A549 (cell line): ENCODE data around the gene MRPS18A. TPM values are rescaled to one million over a fixed set of nuclear protein-coding genes. Genes with fewer than 3 reads are reported as not detected.

Experiments used
- ATAC-seq, 2 experiments: fragments of 200-7000 bp in 1 of 2; fragments of >200 bp in 1 of 2; cut with Nextera tagmentation in 1 of 2; cut with Tn5 transposase in 1 of 2; 3 replicates each; pipeline versions ENCODE4 v1.8.0 to v1.9.1; 2018 to 2020; ENCODE audit warnings: mild to moderate bottlenecking in 1 of 2, moderate library complexity in 1 of 2
- CTCF ChIA-PET: fragments of 300-600 bp; sonication (Branson Sonifier 250); formaldehyde crosslinking; extraction: SDS; loops from one replicate; lab custom pipeline; 2021; ENCODE audit warnings: antibody characterized with exemption, inconsistent platforms; lab: Yijun Ruan, JAX
- POLR2A ChIA-PET: fragments of 350-600 bp; formaldehyde crosslinking; extraction: SDS; loops from one replicate; lab custom pipeline; 2021; ENCODE audit warnings: antibody characterized with exemption, inconsistent platforms; lab: Yijun Ruan, JAX
- DNase-seq, 2 experiments: peaks; one replicate each; pipeline versions ENCODE4 v3.0.0 to v3.0.0-alpha.2; 2011 to 2016; ENCODE audit warnings: low read depth in 1 of 2, low spot score in 1 of 2
- FAIRE-seq: peaks from 2 replicates; lab custom pipeline; 2011; peaks lifted over from hg19 to GRCh38; lab: Jason Lieb, UNC
- H3K27ac ChIP-seq, 2 experiments: fragments of >200 bp; sonication (Bioruptor Twin); formaldehyde crosslinking; 3 replicates each; pipeline ENCODE4 v1.5.1; 2016 to 2017
- H3K4me1 ChIP-seq: fragments of >200 bp; sonication (Bioruptor Twin); formaldehyde crosslinking; 3 replicates; pipeline ENCODE4 v1.6.1; 2016
- H3K4me2 ChIP-seq: fragments of >200 bp; sonication (Bioruptor Twin); formaldehyde crosslinking; 3 replicates; pipeline ENCODE4 v1.6.1; 2016
- H3K4me3 ChIP-seq: fragments of >200 bp; sonication (Bioruptor Twin); formaldehyde crosslinking; 3 replicates; pipeline ENCODE4 v1.5.1; 2016
- H3K9me3 ChIP-seq: fragments of >200 bp; sonication (Bioruptor Twin); formaldehyde crosslinking; 3 replicates; pipeline ENCODE4 v1.6.1; 2016
- ATOH8 ChIP-seq: fragments of 250-450 bp; sonication (Bioruptor Pico); IDR thresholded peaks from 2 replicates; pipeline ENCODE4 v1.5.0; 2020; ENCODE audit warnings: low read depth, mild to moderate bottlenecking, moderate library complexity
- BCL3 ChIP-seq: fragments of >200 bp; sonication (Bioruptor Twin); formaldehyde crosslinking; IDR thresholded peaks from 3 replicates; pipeline ENCODE4 v1.6.1; 2016
- CBX2 ChIP-seq: fragments of 200-600 bp; sonication (generic); IDR thresholded peaks from 2 replicates; pipeline ENCODE4 v1.6.1; 2016; ENCODE audit warnings: low read depth, mild to moderate bottlenecking, borderline replicate concordance
- CBX8 ChIP-seq: fragments of 200-600 bp; sonication (generic); IDR thresholded peaks from 2 replicates; pipeline ENCODE4 v1.6.1; 2016
- EHF ChIP-seq: fragments of 250-450 bp; sonication (Bioruptor Pico); IDR thresholded peaks from 2 replicates; pipeline ENCODE4 v1.5.0; 2020; ENCODE audit warnings: mild to moderate bottlenecking
- ELK1 ChIP-seq: fragments of 150-350 bp; IDR thresholded peaks from 2 replicates; pipeline ENCODE4 v1.6.1; 2014; ENCODE audit warnings: low read depth, mild to moderate bottlenecking, low read length
- ESRRA ChIP-seq: fragments of 150-350 bp; IDR thresholded peaks from 2 replicates; pipeline ENCODE4 v1.6.1; 2014; ENCODE audit warnings: mild to moderate bottlenecking, low read length, borderline replicate concordance
- FOSB ChIP-seq: fragments of 250-450 bp; sonication (Bioruptor Pico); IDR thresholded peaks from 2 replicates; pipeline ENCODE4 v1.5.0; 2020; ENCODE audit warnings: mild to moderate bottlenecking, moderate library complexity
- FOSL2 ChIP-seq, 2 experiments: fragments of 450-650 bp in 1 of 2; fragments of >200 bp in 1 of 2; sonication (Bioruptor Twin) in 1 of 2; formaldehyde crosslinking; IDR thresholded peaks; 2 replicates each; pipeline versions ENCODE4 v1.5.0 to v1.6.1; 2016 to 2020; ENCODE audit warnings: mild to moderate bottlenecking in 1 of 2, moderate library complexity in 1 of 2
- FOXS1 ChIP-seq: fragments of 250-450 bp; sonication (Bioruptor Pico); IDR thresholded peaks from 2 replicates; pipeline ENCODE4 v1.5.0; 2020; ENCODE audit warnings: mild to moderate bottlenecking, moderate library complexity
- GATA3 ChIP-seq: IDR thresholded peaks from 2 replicates; pipeline ENCODE4 v1.6.1; 2012; ENCODE audit warnings: borderline replicate concordance
- HDAC2 ChIP-seq: fragments of 200-600 bp; sonication (generic); IDR thresholded peaks from 2 replicates; pipeline ENCODE4 v1.6.1; 2016
- HES2 ChIP-seq: fragments of >200 bp; sonication (Bioruptor Twin); formaldehyde crosslinking; IDR thresholded peaks from 2 replicates; pipeline ENCODE4 v1.6.1; 2016
- HMGXB4 ChIP-seq: fragments of 250-450 bp; sonication (Bioruptor Pico); IDR thresholded peaks from 2 replicates; pipeline ENCODE4 v1.5.0; 2021; ENCODE audit warnings: mild to moderate bottlenecking, moderate library complexity, borderline replicate concordance
- HOXB13 ChIP-seq: fragments of 250-450 bp; sonication (Bioruptor Pico); IDR thresholded peaks from 2 replicates; pipeline ENCODE4 v1.5.0; 2020; ENCODE audit warnings: low read depth, mild to moderate bottlenecking, moderate library complexity
- JUNB ChIP-seq: fragments of >200 bp; sonication (Bioruptor Twin); formaldehyde crosslinking; IDR thresholded peaks from 2 replicates; pipeline ENCODE4 v1.6.1; 2016
- KDM5A ChIP-seq: fragments of 200-600 bp; sonication (generic); IDR thresholded peaks from 2 replicates; pipeline ENCODE4 v1.6.1; 2016; ENCODE audit warnings: antibody characterized with exemption, mild to moderate bottlenecking
- MAFK ChIP-seq: fragments of 450-650 bp; IDR thresholded peaks from 2 replicates; pipeline ENCODE4 v1.6.1; 2014; ENCODE audit not compliant: partially characterized antibody
- MAZ ChIP-seq: fragments of 150-350 bp; IDR thresholded peaks from 2 replicates; pipeline ENCODE4 v1.6.1; 2014; ENCODE audit warnings: antibody characterized with exemption, low read depth, low read length, borderline replicate concordance
- MYC ChIP-seq: IDR thresholded peaks from 2 replicates; pipeline ENCODE4 v1.6.1; 2012; ENCODE audit warnings: mild to moderate bottlenecking, inconsistent platforms, low read length, improper control_type of control experiment, borderline replicate concordance
- NPAS2 ChIP-seq: fragments of 250-450 bp; sonication (Bioruptor Pico); IDR thresholded peaks from 2 replicates; pipeline ENCODE4 v1.8.0; 2022; ENCODE audit warnings: mild to moderate bottlenecking, moderate library complexity, borderline replicate concordance
- NR3C1 ChIP-seq: fragments of >200 bp; sonication (Bioruptor Twin); formaldehyde crosslinking; IDR thresholded peaks from 3 replicates; pipeline ENCODE4 v1.6.1; 2017
- PHF8 ChIP-seq: fragments of 200-600 bp; sonication (generic); IDR thresholded peaks from 2 replicates; pipeline ENCODE4 v1.6.1; 2016; ENCODE audit warnings: low read depth, mild to moderate bottlenecking, antibody characterized with exemption, moderate library complexity, borderline replicate concordance
- POLR2A ChIP-seq: IDR thresholded peaks from 2 replicates; pipeline ENCODE4 v1.6.1; 2012; ENCODE audit warnings: mild to moderate bottlenecking, low read length
- RCOR1 ChIP-seq: fragments of 150-350 bp; IDR thresholded peaks from 2 replicates; pipeline ENCODE4 v1.6.1; 2014; ENCODE audit warnings: antibody characterized with exemption, low read length, low read depth
- RFX5 ChIP-seq: fragments of 450-650 bp; IDR thresholded peaks from 2 replicates; pipeline ENCODE4 v1.7.1; 2014; ENCODE audit warnings: antibody characterized with exemption, mild to moderate bottlenecking, moderate library complexity
- RNF2 ChIP-seq: fragments of 200-600 bp; sonication (generic); IDR thresholded peaks from 2 replicates; pipeline ENCODE4 v1.6.1; 2016; ENCODE audit warnings: low read depth, mild to moderate bottlenecking, antibody characterized with exemption, moderate library complexity, borderline replicate concordance
- SMC3 ChIP-seq: fragments of >200 bp; sonication (Bioruptor Twin); formaldehyde crosslinking; IDR thresholded peaks from 3 replicates; pipeline ENCODE4 v1.6.1; 2018; ENCODE audit warnings: inconsistent platforms
- TP53 ChIP-seq: fragments of 250-450 bp; sonication (Bioruptor Pico); IDR thresholded peaks from 2 replicates; pipeline ENCODE4 v1.5.0; 2021; ENCODE audit warnings: mild to moderate bottlenecking, moderate library complexity
- ZNF302 ChIP-seq: fragments of 250-450 bp; sonication (Bioruptor Pico); IDR thresholded peaks from 2 replicates; pipeline ENCODE4 v1.9.0; 2021; ENCODE audit warnings: inconsistent platforms, mild to moderate bottlenecking, moderate library complexity
- ZSCAN20 ChIP-seq: fragments of 250-450 bp; sonication (Bioruptor Pico); IDR thresholded peaks from 2 replicates; pipeline ENCODE4 v1.8.0; 2022; ENCODE audit warnings: mild to moderate bottlenecking, moderate library complexity
- WGBS: methylation state at CpG from one replicate; pipeline ENCODE4 v1.1.6; 2017; ENCODE audit errors: missing lambda C conversion rate; 5-methylcytosine and 5-hydroxymethylcytosine counted together
- polyA plus RNA-seq, 4 experiments: library from polyadenylated mRNA; depleted of rRNA in 3 of 4; stranded (reverse); fragments of >200 nt; fragmentation: RNase III in 1 of 4; extraction: RNeasy Plus Mini Kit Qiagen cat#74134 plus additional on column Dnase treatment in 1 of 4; gene quantifications; 2 replicates in 3 of 4; 3 replicates in 1 of 4; pipeline ENCODE4 v1.2.3, GENCODE V29; 2011 to 2017

The MRPS18A gene
- polyA plus RNA-seq, 2 of the 4 experiments (the other 2 are of a cell fraction) = 38.0 to 44.2 TPM

GRCh38 chr6:43733471-43734293 is 46.1 kb upstream of the MRPS18A start:
- Histone ChIP-seq H3K4me3 (no peak overlapping the region), H3K4me2 (no peak overlapping the region), H3K27ac (no peak overlapping the region), H3K4me1 (no peaks in the 10 kb centered on the region), H3K9me3 (peaks cover 19% of the 10 kb centered on the region; the same call in 2 of the 3 replicates)
- FAIRE-seq (no peak), DNase-seq (no peak), ATAC-seq (no peak; a peak in 1 of 6 replicates)
- CTCF ChIA-PET = interaction anchor here (1.6 to 2.6 kb wide), 2 partner anchors 9 to 341 kb away, joined by 6 to 9 read pairs; no protein-coding TSS in a partner anchor
- TF ChIP-seq CBX8 (no peak), RNF2 (no peak), FOSB (CRISPR knock-in tag) (no peak), FOSL2 (IDR thresholded peaks at IDR 0.05) (no peak), FOSL2 (CRISPR knock-in tag; IDR thresholded peaks at IDR 0.05) (no peak), MYC (no peak), FOXS1 (CRISPR knock-in tag) (no peak), BCL3 (no peak), SMC3 (no peak), NR3C1 (no peak), HOXB13 (CRISPR knock-in tag) (no peak), TP53 (CRISPR knock-in tag) (no peak), CBX2 (no peak), ATOH8 (no peak), GATA3 (no peak), JUNB (no peak), KDM5A (no peak), RCOR1 (no peak), RFX5 (no peak), MAZ (no peak), HMGXB4 (CRISPR knock-in tag) (no peak)
- 59% methylated on average over 7 of the region's 10 CpGs for WGBS
- POLR2A ChIA-PET = no interaction called here

GRCh38 chr6:43730634-43731033 is 43.0 kb upstream of the MRPS18A start:
- TF ChIP-seq NPAS2 (CRISPR knock-in tag) (no peak), FOXS1 (CRISPR knock-in tag) (no peak), ELK1 (no peak), FOSL2 (IDR thresholded peaks at IDR 0.05) (no peak), FOSL2 (CRISPR knock-in tag; IDR thresholded peaks at IDR 0.05) (no peak), EHF (CRISPR knock-in tag) (no peak), FOSB (CRISPR knock-in tag) (no peak), POLR2A (no peak), ESRRA (no peak), HDAC2 (no peak), MAFK (no peak), ATOH8 (no peak), HES2 (no peak), GATA3 (no peak), PHF8 (no peak), ZSCAN20 (CRISPR knock-in tag) (no peak), ZNF302 (CRISPR knock-in tag) (no peak)
- H3K4me2 ChIP-seq = no peak overlapping the region
- H3K9me3 ChIP-seq = peaks cover 19% of the 10 kb centered on the region; the same call in 2 of the 3 replicates
- DNase-seq = no peak
- CTCF ChIA-PET = no interaction called here
- POLR2A ChIA-PET = no interaction called here
- H3K4me3 ChIP-seq = no peak overlapping the region
- no peaks in the 10 kb centered on the region for H3K4me1 ChIP-seq
- FAIRE-seq = no peak
- H3K27ac ChIP-seq = no peak overlapping the region
- ATAC-seq = no peak
